CD4-positive, alpha-beta T cell (primary cell): ENCODE results near the gene SETD1B. TPM values are rescaled to one million over a fixed set of nuclear protein-coding genes. Genes with fewer than 3 reads are reported as not detected.

ENCODE experiments used
- ATAC-seq: fragments of 200-7000 bp; cut with Tn5 transposase; one replicate; pipeline ENCODE4 v1.10.0; 2022; ENCODE audit warnings: mild to moderate bottlenecking; ENCODE audit not compliant: poor library complexity
- CTCF ChIA-PET: fragments of 350-600 bp; sonication (Branson Sonifier 250); formaldehyde crosslinking; loops from one replicate; lab custom pipeline; 2021; ENCODE audit warnings: antibody characterized with exemption, inconsistent platforms; lab: Charles Lee
- POLR2A ChIA-PET: fragments of 350-600 bp; sonication (Branson Sonifier 250); formaldehyde crosslinking; loops from one replicate; lab custom pipeline; 2021; ENCODE audit warnings: antibody characterized with exemption, inconsistent platforms; lab: Charles Lee
- DNase-seq, 14 experiments: peaks; one replicate each; pipeline ENCODE4 v3.0.0-alpha.2; 2013 to 2020; ENCODE audit warnings: mixed read lengths in 2 of 14
- H3K27ac ChIP-seq, 2 donors: one replicate each; pipeline versions ENCODE4 v1.5.1 to v1.7.0; 2013; ENCODE audit warnings: low read length in 2 of 2, low read depth in 1 of 2, mild to moderate bottlenecking in 1 of 2
- H3K27me3 ChIP-seq, 2 experiments: 1 replicate in 1 of 2; 2 replicates in 1 of 2; pipeline versions ENCODE4 v1.6.1 to v1.7.0; 2013; ENCODE audit warnings: low read length in 2 of 2, control low read depth in 1 of 2, mild to moderate bottlenecking in 1 of 2, moderate library complexity in 1 of 2; ENCODE audit not compliant: insufficient read depth in 2 of 2, control insufficient read depth in 1 of 2
- H3K36me3 ChIP-seq: one replicate; pipeline ENCODE4 v1.6.1; 2013; ENCODE audit warnings: low read length, control low read depth; ENCODE audit not compliant: insufficient read depth
- H3K4me1 ChIP-seq: one replicate; pipeline ENCODE4 v1.6.1; 2013; ENCODE audit warnings: low read length, control low read depth; ENCODE audit not compliant: insufficient read depth
- H3K4me3 ChIP-seq: one replicate; pipeline ENCODE4 v1.5.1; 2013; ENCODE audit warnings: mild to moderate bottlenecking, low read length, moderate library complexity
- H3K9me3 ChIP-seq, 2 experiments: 1 replicate in 1 of 2; 2 replicates in 1 of 2; pipeline versions ENCODE4 v1.6.1 to v1.7.0; 2013; ENCODE audit warnings: low read length in 2 of 2, mild to moderate bottlenecking in 2 of 2, control low read depth in 1 of 2, moderate library complexity in 1 of 2; ENCODE audit not compliant: control insufficient read depth in 1 of 2, insufficient read depth in 1 of 2
- H3K27ac Mint-ChIP-seq: one replicate; pipeline ENCODE4 v1.8.0; 2020; ENCODE audit warnings: mixed read lengths
- H3K27me3 Mint-ChIP-seq: one replicate; pipeline ENCODE4 v1.8.0; 2021; ENCODE audit warnings: mixed read lengths
- H3K36me3 Mint-ChIP-seq: one replicate; pipeline ENCODE4 v1.8.0; 2021; ENCODE audit warnings: low read depth, mixed read lengths
- H3K4me1 Mint-ChIP-seq: one replicate; pipeline ENCODE4 v1.8.0; 2021; ENCODE audit warnings: low read depth, mixed read lengths
- H3K4me3 Mint-ChIP-seq: one replicate; pipeline ENCODE4 v1.8.0; 2020; ENCODE audit warnings: mild to moderate bottlenecking, mixed read lengths
- H3K9me3 Mint-ChIP-seq: one replicate; pipeline ENCODE4 v1.8.0; 2020; ENCODE audit warnings: mixed read lengths
- CTCF ChIP-seq: fragments of 200-600 bp; IDR thresholded peaks from one replicate; pipeline ENCODE4 v1.8.0; 2022; ENCODE audit warnings: antibody characterized with exemption, mild to moderate bottlenecking
- intact Hi-C, 2 experiments: fragments of 100-400 bp; cut with DNase I in 1 of 2; cut with micrococcal nuclease in 1 of 2; formaldehyde crosslinking; loops; one replicate each; pipeline versions ENCODE4 v1.15.1 to v1.9.0; 2023 to 2025; cut with DNase I, micrococcal nuclease
- total RNA-seq, 174 experiments: library from RNA in 2 of 174; stranded (reverse) in 2 of 174; gene quantifications; one replicate each; pipeline ENCODE4 v1.2.3 and lab custom pipeline; 2021 to 2026

The SETD1B gene
- total RNA-seq, 2 experiments from 2014 or later = 146 to 151 TPM

DNA sequence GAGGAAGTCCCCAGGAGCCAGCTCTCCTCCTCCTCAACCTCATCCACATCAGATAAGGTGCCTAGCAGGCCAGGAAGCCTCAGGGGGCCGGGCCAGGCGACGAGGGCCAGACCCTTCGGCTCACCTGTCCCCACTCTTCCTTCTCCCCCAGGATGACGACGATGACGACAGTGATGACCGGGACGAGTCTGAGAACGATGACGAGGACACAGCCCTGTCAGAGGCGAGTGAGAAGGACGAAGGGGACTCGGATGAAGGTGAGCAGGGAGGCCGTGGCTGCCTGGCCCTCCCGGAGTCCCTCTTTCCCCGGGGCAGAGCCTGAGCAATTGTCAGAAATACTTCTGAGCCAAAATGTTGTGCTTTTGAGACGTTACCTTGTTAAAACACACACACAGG is 13.8 kb downstream of the SETD1B start:
- Mint-ChIP-seq H3K4me1 (peaks cover 25% of the 10 kb centered on the region), H3K9me3 (no peaks in the 10 kb centered on the region), H3K27ac (no peak overlapping the region), H3K36me3 (peaks cover 83% of the 10 kb centered on the region), H3K4me3 (no peak overlapping the region), H3K27me3 (no peaks in the 10 kb centered on the region)
- no peak for TF ChIP-seq CTCF
- Histone ChIP-seq H3K27ac (no peak overlapping the region), H3K27me3 (no peaks in the 10 kb centered on the region), H3K4me3 (no peak overlapping the region), H3K9me3 (no peaks in the 10 kb centered on the region), H3K4me1 (peaks cover 21% of the 10 kb centered on the region), H3K36me3 (peaks cover 86% of the 10 kb centered on the region)
- ChIA-PET POLR2A (interaction anchor here (34.6 kb wide), 1 partner anchor 30 kb away, joined by 1869 read pairs; the partner anchor contains the start of genes RHOF and SETD1B), CTCF (interaction anchor here (16.5 kb wide), 1 partner anchor 22 kb away, joined by 746 read pairs; the partner anchor contains the start of gene RHOF)
- DNase-seq (no peak), ATAC-seq (no peak)
- intact Hi-C loops = loop anchor here in 1 of 2 experiments (5.0 kb wide), 1 partner anchor 70 kb away; the partner anchor contains the start of gene PSMD9

DNA sequence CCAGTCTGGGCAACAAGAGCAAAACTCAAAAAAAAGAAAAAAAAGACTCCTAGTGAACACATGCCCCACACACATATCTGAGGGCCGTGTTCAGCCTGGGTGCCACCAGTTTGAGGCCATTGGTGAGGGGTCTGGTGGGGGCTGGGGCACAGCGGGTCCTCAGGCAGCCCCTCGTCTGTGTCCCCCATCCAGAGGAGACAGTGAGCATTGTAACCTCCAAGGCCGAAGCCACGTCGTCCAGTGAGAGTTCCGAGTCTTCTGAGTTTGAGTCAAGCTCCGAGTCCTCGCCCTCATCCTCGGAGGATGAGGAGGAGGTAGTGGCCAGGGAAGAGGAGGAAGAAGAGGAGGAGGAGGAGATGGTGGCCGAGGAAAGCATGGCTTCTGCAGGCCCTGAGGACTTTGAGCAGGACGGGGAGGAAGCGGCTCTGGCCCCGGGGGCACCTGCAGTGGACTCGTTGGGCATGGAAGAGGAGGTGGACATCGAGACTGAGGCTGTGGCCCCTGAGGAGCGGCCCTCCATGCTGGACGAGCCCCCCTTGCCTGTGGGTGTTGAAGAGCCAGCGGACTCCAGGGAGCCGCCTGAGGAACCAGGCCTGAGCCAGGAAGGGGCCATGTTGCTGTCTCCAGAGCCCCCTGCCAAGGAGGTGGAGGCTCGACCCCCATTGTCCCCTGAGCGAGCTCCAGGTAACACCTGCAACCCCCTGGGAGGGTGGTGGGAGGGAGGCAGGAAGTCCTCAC is 15.6 kb downstream of the SETD1B start:
- Mint-ChIP-seq H3K36me3 (peaks cover 81% of the 10 kb centered on the region), H3K9me3 (no peaks in the 10 kb centered on the region), H3K27ac (no peak overlapping the region), H3K4me1 (peaks cover 13% of the 10 kb centered on the region), H3K4me3 (no peak overlapping the region), H3K27me3 (no peaks in the 10 kb centered on the region)
- H3K27ac ChIP-seq = no peak overlapping the region
- DNase-seq = no peak
- H3K36me3 ChIP-seq = peaks cover 85% of the 10 kb centered on the region
- H3K27me3 ChIP-seq = no peaks in the 10 kb centered on the region
- H3K9me3 ChIP-seq = no peaks in the 10 kb centered on the region
- H3K4me3 ChIP-seq = no peak overlapping the region
- ChIA-PET CTCF (interaction anchor here (1.3 kb wide), 1 partner anchor 25 kb away, joined by 6 read pairs; no protein-coding TSS in a partner anchor), POLR2A (interaction anchor here (34.6 kb wide), 1 partner anchor 31 kb away, joined by 1869 read pairs; the partner anchor contains the start of genes RHOF and SETD1B)
- H3K4me1 ChIP-seq = peaks cover 6% of the 10 kb centered on the region
- no peak for TF ChIP-seq CTCF
- ATAC-seq = no peak
- intact Hi-C loops = loop anchor here in 1 of 2 experiments (5.0 kb wide), 1 partner anchor 68 kb away; the partner anchor contains the start of gene PSMD9

DNA sequence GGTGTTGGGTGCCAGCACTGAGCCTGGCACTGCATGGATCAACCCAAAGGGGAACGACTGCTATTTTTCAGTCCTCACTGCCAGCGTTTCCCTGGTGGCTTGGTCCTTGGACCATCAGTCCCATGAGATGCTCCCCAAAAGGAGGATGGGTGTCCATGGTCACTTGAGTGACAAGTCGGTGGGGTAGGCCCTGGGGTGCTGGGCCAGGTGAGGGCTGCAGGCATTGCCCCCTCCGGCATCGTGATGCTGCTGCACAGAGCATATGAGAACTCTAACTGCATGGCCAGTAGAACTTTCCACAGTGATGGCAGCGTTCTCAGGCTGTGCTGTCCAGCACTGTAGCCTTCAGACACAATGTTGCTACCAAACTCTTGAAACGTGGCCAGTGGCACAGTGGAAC is 16.2 kb downstream of the SETD1B start:
- H3K36me3 ChIP-seq = peaks cover 85% of the 10 kb centered on the region
- no peaks in the 10 kb centered on the region for H3K4me1 ChIP-seq
- ATAC-seq (no peak), DNase-seq (no peak)
- peaks cover 12% of the 10 kb centered on the region for H3K4me1 Mint-ChIP-seq
- intact Hi-C loops = loop anchor here in 1 of 2 experiments (5.0 kb wide), 1 partner anchor 33 kb away; no protein-coding TSS in a partner anchor
- ChIA-PET POLR2A (interaction anchor here (34.6 kb wide), 1 partner anchor 32 kb away, joined by 1869 read pairs; the partner anchor contains the start of genes RHOF and SETD1B), CTCF (interaction anchor here (2.9 kb wide), 1 partner anchor 26 kb away, joined by 11 read pairs; no protein-coding TSS in a partner anchor)
- no peak overlapping the region for H3K27ac ChIP-seq
- H3K27ac Mint-ChIP-seq = no peak overlapping the region
- H3K27me3 Mint-ChIP-seq = no peaks in the 10 kb centered on the region
- no peak overlapping the region for H3K4me3 Mint-ChIP-seq
- no peaks in the 10 kb centered on the region for H3K27me3 ChIP-seq
- H3K9me3 ChIP-seq = no peaks in the 10 kb centered on the region
- TF ChIP-seq CTCF = no peak
- peaks cover 81% of the 10 kb centered on the region for H3K36me3 Mint-ChIP-seq
- H3K9me3 Mint-ChIP-seq = no peaks in the 10 kb centered on the region
- no peak overlapping the region for H3K4me3 ChIP-seq
